GM19239 (cell line): ENCODE data around the gene UBAC1.
"Not testable (repeated sequence)": the region's sequence is repeated elsewhere in the genome, so short reads cannot be mapped to it uniquely, and the experiment has no call there.

Source experiments
- DNase-seq: peaks from one replicate; pipeline ENCODE4 v3.0.0; 2011; ENCODE audit warnings: low spot score; ENCODE audit not compliant: insufficient read length
- FAIRE-seq: peaks from 2 replicates; lab custom pipeline; 2011; peaks lifted over from hg19 to GRCh38; lab: Jason Lieb, UNC

UBAC1 gene

DNA sequence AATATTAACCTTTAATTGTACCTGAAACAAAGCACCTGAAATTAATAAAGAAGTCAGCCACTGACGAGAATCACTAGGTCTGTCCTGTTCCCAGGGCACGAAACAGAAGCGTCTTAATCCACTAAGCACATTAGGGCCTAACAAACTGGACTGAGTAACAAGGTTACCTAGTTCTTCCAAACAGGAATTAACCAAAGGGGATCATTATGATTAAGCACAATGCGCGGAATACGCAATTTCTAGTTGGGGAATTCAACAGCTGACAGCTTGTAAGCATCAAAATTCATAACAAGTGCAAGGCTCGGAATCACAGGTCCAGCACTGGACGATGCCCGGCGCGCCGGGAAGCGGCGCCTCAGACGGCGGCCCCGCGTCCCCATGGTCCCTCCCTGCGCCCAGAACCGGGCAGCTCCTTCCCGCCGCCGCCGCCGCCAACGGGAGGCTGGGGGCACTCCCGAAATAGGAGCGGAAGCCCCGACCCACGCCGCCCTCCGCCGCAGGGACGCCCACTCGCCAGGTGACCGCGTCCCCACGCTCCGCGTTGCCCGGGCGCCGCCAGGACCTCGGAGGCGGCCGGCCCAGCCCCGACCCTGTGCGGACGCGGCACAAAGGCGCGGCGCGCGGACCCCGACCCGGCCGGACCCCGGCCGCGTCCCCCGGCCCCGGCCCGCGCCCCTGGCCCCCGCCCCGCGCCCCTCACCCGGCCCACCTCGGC, 54.7 kb downstream of the UBAC1 start:
- DNase-seq (no peak), FAIRE-seq (no peak)

DNA sequence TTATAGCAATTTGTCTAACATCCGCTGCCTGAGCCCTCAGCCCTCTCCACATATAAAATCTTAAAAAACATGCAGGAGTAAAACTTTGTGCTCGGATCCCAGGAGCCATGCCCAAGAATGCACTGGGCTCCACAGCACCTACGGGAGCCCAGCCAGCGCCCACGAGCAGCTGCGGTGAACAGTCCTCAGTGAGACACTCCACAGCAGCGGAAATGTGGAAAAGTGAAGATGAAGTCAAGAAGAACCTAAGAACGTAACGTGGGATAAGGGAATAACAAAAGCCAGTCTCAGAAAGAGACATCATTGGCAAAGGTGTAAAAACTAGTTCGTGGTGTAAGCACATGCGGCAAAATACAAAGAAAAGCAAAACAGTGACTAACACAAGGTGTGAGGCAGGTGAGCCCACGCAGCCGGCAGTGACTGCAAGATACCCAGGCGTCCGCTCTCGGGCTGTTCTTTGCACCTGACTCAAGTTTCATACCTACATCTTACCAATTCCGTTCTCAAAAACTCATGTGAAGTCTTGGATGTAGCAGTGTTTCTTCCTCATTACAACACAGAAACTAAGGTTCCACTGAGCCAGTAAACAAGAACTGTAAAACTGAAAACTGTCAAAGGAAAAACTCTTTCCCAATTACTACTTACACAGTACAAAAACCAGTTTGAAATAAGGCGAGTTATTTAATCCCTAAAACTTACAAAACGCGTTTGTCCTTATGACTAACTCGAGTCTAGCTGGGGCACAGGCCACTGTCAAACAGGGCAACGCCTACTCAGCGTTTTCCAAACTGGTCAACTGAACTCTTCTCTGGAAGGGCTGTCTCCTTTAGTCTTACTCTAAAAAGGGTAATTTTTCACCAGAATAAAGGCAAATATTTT, 55.6 kb downstream of the UBAC1 start:
- DNase-seq: no peak
- no peak for FAIRE-seq

- FAIRE-seq (no peak), DNase-seq (no peak)
Measured at GRCh38 chr9:135903786-135904520, 57.2 kb downstream of the UBAC1 start.

DNA sequence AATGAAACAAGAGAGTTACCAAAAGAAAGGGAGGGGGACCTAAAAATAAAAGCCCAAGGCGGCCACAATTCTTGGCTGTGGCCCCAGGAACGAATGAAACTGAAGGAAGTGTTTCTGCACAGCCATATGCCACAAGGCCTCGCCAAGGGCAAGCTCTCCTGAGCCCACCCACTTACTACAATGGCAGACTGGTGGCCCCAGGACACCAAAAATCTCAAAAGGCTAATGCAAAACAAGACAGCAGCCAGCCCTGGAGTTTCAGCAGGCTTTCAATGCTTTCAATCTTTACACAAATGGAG, 57.9 kb downstream of the UBAC1 start:
- DNase-seq (no peak), FAIRE-seq (no peak)

GRCh38 chr9:135902655-135903357, 58.4 kb downstream of the UBAC1 start:
- no peak for DNase-seq
- FAIRE-seq: no peak

DNA sequence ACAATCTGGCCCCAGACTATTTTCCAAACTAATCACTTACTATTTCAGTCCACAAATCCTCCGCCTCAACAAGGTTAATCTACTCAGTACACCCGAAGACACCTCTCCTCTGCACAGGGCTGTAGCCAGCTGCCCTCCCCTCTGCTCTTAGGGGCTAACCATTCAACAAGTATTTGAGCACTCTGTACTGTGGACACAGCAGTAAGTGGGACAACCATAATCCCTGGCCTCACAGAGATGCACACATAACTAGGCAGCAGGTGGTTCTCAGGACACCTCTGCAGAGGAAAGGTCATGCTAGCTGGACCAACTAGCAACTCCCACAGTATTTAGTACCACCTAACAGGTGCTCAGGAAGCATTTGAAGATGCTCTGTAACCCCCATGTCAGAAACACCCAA, 59.3 kb downstream of the UBAC1 start:
- FAIRE-seq: no peak

DNA sequence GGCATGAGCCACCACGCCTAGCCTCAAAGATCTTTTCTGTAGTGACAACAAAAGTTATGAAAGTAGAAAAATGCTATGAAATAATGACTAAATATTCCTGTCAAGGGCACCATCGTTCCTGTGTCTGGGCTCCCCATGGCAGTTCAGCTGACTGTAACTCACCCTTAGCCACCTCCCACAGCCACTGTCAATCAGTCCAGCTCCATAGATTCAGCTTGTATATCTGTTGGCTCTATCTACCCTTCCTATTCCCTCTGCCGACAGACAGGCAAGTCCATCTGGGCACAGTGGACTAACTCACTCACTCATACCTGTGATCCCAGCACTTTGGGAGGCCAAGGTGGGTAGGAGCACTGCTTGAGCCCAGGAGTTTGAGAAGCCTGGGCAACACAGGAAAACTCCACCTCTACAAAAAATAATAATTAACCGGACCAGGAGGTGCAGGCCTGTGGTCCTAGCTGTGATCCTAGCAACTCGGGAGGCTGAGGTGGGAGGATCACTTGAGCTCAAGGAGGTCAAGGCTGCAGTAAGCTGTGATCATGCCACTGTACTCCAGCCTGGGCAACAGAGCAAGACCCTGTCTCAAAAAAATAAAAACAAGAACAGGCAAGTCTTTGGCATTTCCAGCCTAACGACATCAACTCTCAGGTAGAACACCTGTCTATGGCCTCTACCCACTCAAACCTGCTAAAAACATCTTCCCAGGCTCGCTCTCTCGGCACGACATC, 60.0 kb downstream of the UBAC1 start:
- no peak for FAIRE-seq
- no peak for DNase-seq

More for the DNA sequence above, 59.3 kb downstream of the UBAC1 start:
- no peak for DNase-seq

- DNase-seq: no peak
Measured at GRCh38 chr9:135898634-135899407, 62.4 kb downstream of the UBAC1 start.

GRCh38 chr9:135896626-135897025, 64.5 kb downstream of the UBAC1 start:
- FAIRE-seq (no peak), DNase-seq (no peak)

More at GRCh38 chr9:135898634-135899407, 62.4 kb downstream of the UBAC1 start:
- no peak for FAIRE-seq

DNA sequence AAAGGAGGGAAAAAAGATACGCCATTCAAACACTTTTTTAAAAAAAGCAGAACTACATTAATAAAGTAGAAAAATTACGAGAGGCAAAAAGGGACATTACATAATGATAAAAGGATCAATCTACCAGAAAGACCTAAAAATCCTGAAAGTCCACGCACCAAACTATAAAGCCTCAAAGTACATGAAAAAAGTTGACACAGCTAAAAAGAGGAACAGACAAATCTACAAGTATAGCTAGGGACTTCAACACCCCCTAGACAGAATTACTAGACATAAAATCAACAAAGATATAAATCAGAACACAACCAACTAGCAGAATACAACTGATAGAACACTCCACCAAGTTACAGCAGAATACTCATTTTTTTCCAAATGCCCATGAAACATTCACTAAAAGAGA, 65.0 kb downstream of the UBAC1 start:
- FAIRE-seq (no peak), DNase-seq (no peak)

DNA sequence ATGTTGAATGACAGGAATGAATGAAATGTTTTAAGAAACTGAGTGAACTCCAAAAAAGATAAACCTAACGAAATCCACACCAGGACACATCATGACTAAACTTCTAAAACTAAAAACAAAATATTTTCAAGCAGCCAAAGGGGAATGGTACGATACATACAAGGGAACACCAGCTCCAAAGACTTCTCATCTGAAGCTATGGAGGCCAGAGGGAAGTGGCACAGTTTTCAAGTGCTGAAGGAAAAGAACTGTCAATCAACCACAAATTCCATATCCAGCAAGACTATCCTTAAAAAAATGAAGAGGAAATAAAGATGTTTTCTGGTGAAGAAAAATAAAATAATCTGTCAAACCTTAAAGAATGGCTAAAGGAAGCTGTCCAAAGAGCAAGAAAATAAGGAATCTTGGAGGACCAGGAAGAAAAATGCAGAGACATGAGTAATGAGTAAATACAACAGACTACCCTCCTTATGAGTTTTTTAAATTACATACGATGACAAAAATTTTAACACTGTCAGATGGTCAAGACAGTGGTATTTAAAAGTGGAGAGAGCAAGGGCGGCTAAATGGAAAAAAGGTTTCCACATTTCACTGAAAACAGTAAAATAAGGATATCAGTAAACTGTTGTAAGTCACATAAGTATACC, 65.8 kb downstream of the UBAC1 start:
- FAIRE-seq: no peak
- no peak for DNase-seq

DNA sequence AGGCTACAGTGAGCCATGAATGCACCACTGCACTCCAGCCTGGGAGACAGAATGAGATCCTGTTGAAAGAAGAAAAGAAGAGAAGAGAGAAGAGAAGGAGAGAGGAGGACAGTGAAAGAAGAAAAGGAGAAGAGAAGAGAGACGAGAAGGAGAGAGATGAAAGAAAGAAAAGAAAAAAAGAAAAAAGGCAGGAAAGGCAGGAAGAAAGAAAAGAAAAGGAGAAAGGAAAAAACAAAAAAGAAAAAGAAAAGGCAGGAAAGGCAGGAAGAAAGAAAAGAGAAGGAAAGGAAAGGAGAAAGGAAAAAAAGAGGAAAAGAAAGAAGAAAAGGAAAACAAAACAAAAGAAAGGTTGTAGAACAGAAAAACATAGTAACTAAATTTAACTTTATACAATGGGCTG, 68.1 kb downstream of the UBAC1 start:
- DNase-seq: no peak
- FAIRE-seq: no peak

DNA sequence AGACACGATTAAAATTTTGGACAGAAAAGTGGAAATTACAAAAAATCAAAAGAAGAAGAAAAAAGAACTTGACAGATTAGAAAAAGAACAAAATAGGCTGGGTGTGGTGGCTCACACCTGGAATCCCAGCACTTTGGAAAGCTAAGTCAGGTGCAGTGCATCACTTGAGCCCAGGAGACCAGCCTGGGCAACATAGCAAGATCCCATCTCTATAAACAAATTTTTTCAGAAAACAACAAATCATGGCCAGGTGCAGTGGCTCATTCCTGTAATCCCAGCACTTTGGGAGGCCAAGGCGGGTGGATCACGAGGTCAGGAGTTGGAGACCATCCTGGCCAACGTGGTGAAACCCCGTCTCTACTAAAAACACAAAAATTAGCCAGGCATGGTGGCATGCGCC, 68.8 kb downstream of the UBAC1 start:
- FAIRE-seq, DNase-seq: not testable (repeated sequence)

GRCh38 chr9:135891027-135891631, 70.0 kb downstream of the UBAC1 start:
- DNase-seq: no peak
- FAIRE-seq: no peak

GRCh38 chr9:135890190-135891026, 70.8 kb downstream of the UBAC1 start:
- no peak for FAIRE-seq
- no peak for DNase-seq

DNA sequence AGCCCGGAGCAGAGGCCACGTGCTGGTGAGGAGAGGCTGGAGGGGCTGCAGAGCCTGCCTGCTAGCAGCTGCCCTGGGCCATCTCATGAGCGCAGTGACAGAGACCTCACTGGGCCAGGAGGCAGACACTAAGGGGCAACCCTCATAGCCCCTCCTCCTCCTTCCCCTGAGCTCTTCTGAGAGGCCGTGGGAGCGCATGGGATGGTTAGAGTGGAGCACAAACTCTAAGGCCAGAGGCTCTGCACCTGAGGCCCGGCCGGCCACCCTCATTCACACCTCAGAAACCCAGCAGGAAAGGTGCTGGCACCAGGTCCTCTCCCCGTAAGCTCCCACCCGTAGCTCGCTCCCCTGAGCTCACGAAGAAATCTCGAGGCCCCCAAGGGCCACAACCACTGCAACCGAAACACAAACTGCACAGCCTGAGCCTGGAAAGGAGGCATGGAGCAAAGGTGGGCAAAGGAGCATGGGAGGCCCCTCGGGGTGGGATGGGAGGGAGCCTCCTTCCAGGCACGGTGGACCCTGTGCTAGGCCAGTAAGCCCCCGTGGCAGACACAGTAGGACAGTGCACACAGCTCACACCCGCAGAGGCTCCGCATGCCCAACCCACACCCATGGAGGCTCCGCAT, 71.5 kb downstream of the UBAC1 start:
- FAIRE-seq (no peak), DNase-seq (no peak)
